NT2/D1 (cell line): ENCODE results near the gene C1QTNF4.
"Not testable (repeated sequence)": the region's sequence is repeated elsewhere in the genome, so short reads cannot be mapped to it uniquely, and the experiment has no call there.

Source experiments
- SUZ12 ChIP-seq: IDR thresholded peaks from 2 replicates; pipeline ENCODE4 v1.6.1; 2011; ENCODE audit not compliant: insufficient read length, insufficient read depth; ENCODE audit errors: extremely low read depth
- YY1 ChIP-seq: IDR thresholded peaks from 2 replicates; pipeline ENCODE4 v1.6.1; 2011; ENCODE audit not compliant: insufficient read length, insufficient read depth
- ZNF274 ChIP-seq: IDR thresholded peaks from 2 replicates; pipeline ENCODE4 v1.6.1; 2011; ENCODE audit warnings: mild to moderate bottlenecking, low read depth, low read length

GRCh38 chr11:47562393-47562792, 31.8 kb downstream of the C1QTNF4 start:
- not testable (repeated sequence) for TF ChIP-seq ZNF274, YY1, SUZ12
